ENCODE data around the gene ASTN2.
A peak's percentile ranks its signal among the peaks of the same experiment; 100 is the strongest.

The ASTN2 gene

GRCh38 chr9:116661037-116661954 is 753.6 kb downstream of the ASTN2 start:
- peak; percentile 95 for DNase-seq (ENCODE audit: low spot score)

GRCh38 chr9:116658265-116658664 is 756.6 kb downstream of the ASTN2 start:
- DNase-seq (ENCODE audit: low spot score), result no peak

GRCh38 chr9:116656977-116657376 is 757.9 kb downstream of the ASTN2 start:
- no peak for DNase-seq (ENCODE audit: low spot score)

GRCh38 chr9:116656501-116656971 is 758.3 kb downstream of the ASTN2 start:
- DNase-seq (ENCODE audit: low spot score), result no peak

GRCh38 chr9:116654059-116654355 is 760.9 kb downstream of the ASTN2 start:
- DNase-seq (ENCODE audit: low spot score), result no peak

GRCh38 chr9:116653348-116654058 is 761.4 kb downstream of the ASTN2 start:
- DNase-seq (ENCODE audit: low spot score), result peak; percentile 91

- DNase-seq (ENCODE audit: low spot score), result no peak
These were observed 767.4 kb downstream of the ASTN2 start for GRCh38 chr9:116647515-116647809.

- peak; percentile 43 for DNase-seq (ENCODE audit: low spot score)
These were observed 768.0 kb downstream of the ASTN2 start for GRCh38 chr9:116646661-116647514.

GRCh38 chr9:116644091-116644688 is 770.7 kb downstream of the ASTN2 start:
- DNase-seq (ENCODE audit: low spot score), result peak; percentile 19

GRCh38 chr9:116643691-116644090 is 771.2 kb downstream of the ASTN2 start:
- DNase-seq (ENCODE audit: low spot score), result no peak

GRCh38 chr9:116641292-116642059 is 773.4 kb downstream of the ASTN2 start:
- no peak for DNase-seq (ENCODE audit: low spot score)

GRCh38 chr9:116639251-116639741 is 775.6 kb downstream of the ASTN2 start:
- no peak for DNase-seq (ENCODE audit: low spot score)

GRCh38 chr9:116635908-116636307 is 778.9 kb downstream of the ASTN2 start:
- DNase-seq (ENCODE audit: low spot score), result peak; percentile 73

- DNase-seq (ENCODE audit: low spot score), result peak; percentile 48
These were observed 781.6 kb downstream of the ASTN2 start for GRCh38 chr9:116632990-116633838.

GRCh38 chr9:116629634-116630033 is 785.2 kb downstream of the ASTN2 start:
- no peak for DNase-seq (ENCODE audit: low spot score)

- no peak for DNase-seq (ENCODE audit: low spot score)
These were observed 786.1 kb downstream of the ASTN2 start for GRCh38 chr9:116628716-116629115.

GRCh38 chr9:116627433-116627832 is 787.4 kb downstream of the ASTN2 start:
- no peak for DNase-seq (ENCODE audit: low spot score)

GRCh38 chr9:116626762-116627161 is 788.1 kb downstream of the ASTN2 start:
- no peak for DNase-seq (ENCODE audit: low spot score)

GRCh38 chr9:116623715-116624114 is 791.1 kb downstream of the ASTN2 start:
- no peak for DNase-seq (ENCODE audit: low spot score)

- DNase-seq (ENCODE audit: low spot score), result no peak
These were observed 797.5 kb downstream of the ASTN2 start for GRCh38 chr9:116617389-116617788.

Measured in COLO829 (cell line).